GM12873 (cell line): Measurements from ENCODE around the gene SCAPER.

Source experiments
- CTCF ChIP-seq: IDR thresholded peaks from 2 replicates; pipeline ENCODE4 v1.5.1; 2012; ENCODE audit warnings: low read depth, mild to moderate bottlenecking, moderate library complexity, low read length, control low read depth; ENCODE audit not compliant: insufficient read depth; ENCODE audit errors: missing control alignments

Gene SCAPER

GRCh38 chr15:76839173-76839572 is 66.0 kb downstream of the SCAPER start:
- TF ChIP-seq CTCF: no peak

- TF ChIP-seq CTCF: no peak
Measured at GRCh38 chr15:76837474-76837873, 67.7 kb downstream of the SCAPER start.

- TF ChIP-seq CTCF: no peak
Measured at GRCh38 chr15:76829939-76830338, 75.2 kb downstream of the SCAPER start.

- no peak for TF ChIP-seq CTCF
Measured at GRCh38 chr15:76823890-76824289, 81.2 kb downstream of the SCAPER start.

GRCh38 chr15:76823303-76823702 is 81.8 kb downstream of the SCAPER start:
- TF ChIP-seq CTCF: no peak

GRCh38 chr15:76815421-76815820 is 89.7 kb downstream of the SCAPER start:
- no peak for TF ChIP-seq CTCF

- no peak for TF ChIP-seq CTCF
Measured at GRCh38 chr15:76812381-76812780, 92.8 kb downstream of the SCAPER start.
